Ovary (tissue), 9 donors: ENCODE results near the gene ITPR1. TPM values are rescaled to one million over a fixed set of nuclear protein-coding genes. Genes with fewer than 3 reads are reported as not detected.

Experiments used
- DNase-seq, 5 donors: peaks; one replicate each; pipeline ENCODE4 v3.0.0-alpha.2; 2019 to 2020
- H3K27ac ChIP-seq, 2 donors: fragments of 200-600 bp; one replicate each; pipeline versions ENCODE4 v1.5.1 to v1.8.0; 2019 to 2022
- H3K27me3 ChIP-seq: fragments of 200-600 bp; one replicate; pipeline ENCODE4 v1.8.0; 2022
- H3K36me3 ChIP-seq: fragments of 200-600 bp; sonication (generic); one replicate; pipeline ENCODE4 v1.5.1; 2019
- H3K4me1 ChIP-seq: one replicate; pipeline ENCODE4 v1.8.1; 2013; ENCODE audit warnings: mild to moderate bottlenecking, moderate library complexity; ENCODE audit not compliant: insufficient read depth
- H3K4me3 ChIP-seq: fragments of 200-600 bp; sonication (generic); one replicate; pipeline ENCODE4 v1.5.1; 2017
- H3K9me3 ChIP-seq, 2 donors: fragments of 200-600 bp in 1 of 2; sonication (generic) in 1 of 2; one replicate each; pipeline versions ENCODE4 v1.5.1 to v1.8.1; 2013 to 2019; ENCODE audit warnings: mild to moderate bottlenecking in 1 of 2, moderate library complexity in 1 of 2
- EP300 ChIP-seq: sonication (generic); formaldehyde crosslinking; IDR thresholded peaks from one replicate; pipeline ENCODE4 v1.6.1; 2017; ENCODE audit warnings: antibody characterized with exemption
- POLR2A ChIP-seq: fragments of 450-650 bp; IDR thresholded peaks from one replicate; pipeline ENCODE4 v1.6.1; 2017; ENCODE audit warnings: antibody characterized with exemption, mild to moderate bottlenecking, moderate library complexity
- WGBS, 3 donors: extraction: QIAGEN DNeasy Blood & Tissue Kit in 1 of 3; methylation state at CpG; one replicate each; pipeline versions ENCODE4 v1.1.5 to v1.1.7; 2013 to 2017; 5-methylcytosine and 5-hydroxymethylcytosine counted together
- intact Hi-C, 4 donors: fragments of 100-400 bp; cut with DNase I; formaldehyde crosslinking; loops; one replicate each; pipeline versions ENCODE4 v1.11.0 to v1.15.1; 2022 to 2023
- polyA plus RNA-seq, 2 donors: library from polyadenylated mRNA; stranded (reverse); fragments of 200-250 nt in 1 of 2; fragments of 350-450 nt in 1 of 2; fragmentation: Illumina TruSeq in 1 of 2; extraction: RNeasy Lipid Tissue Mini Kit (QIAGEN cat#74804) in 1 of 2; gene quantifications; one replicate each; pipeline ENCODE4 v1.2.3, GENCODE V29; 2013 to 2014
- total RNA-seq, 7 donors: library from RNA; depleted of rRNA in 2 of 7; stranded (reverse); fragments of >200 nt in 2 of 7; fragmentation: NEBNext Ultra II Directional in 3 of 7; extraction: Animal tissue kit (Norgen Biotek cat#: 25700) in 3 of 7; gene quantifications; one replicate each; pipeline versions ENCODE4 v1.1.0 to v1.2.4, GENCODE V29; 2016 to 2023
- TF ChIP-seq, protein P1 (sequence below), 3 donors: fragments of 450-650 bp in 2 of 3; fragments of 200-600 bp in 1 of 3; IDR thresholded peaks; one replicate each; pipeline versions ENCODE4 v1.5.1 to v1.8.0; 2016 to 2022; ENCODE audit warnings: antibody characterized with exemption in 3 of 3, mild to moderate bottlenecking in 1 of 3
- donor health status: DM: no; HTN: no; CAD: no; lungs with moderate emphysema.
- donor health status: DM: no; HTN: no; CAD: no.
- donor health status: Bipolar disorder and iron deficiency.
- donor health status: DM: yes; HTN: yes; CAD: no.
- donor health status: DM: no; HTN: no; CAD: no.
- donor health status: DM: yes; HTN: yes; CAD: no.

Gene ITPR1
- total and polyA plus RNA-seq, 9 donors = 59.5 to 313 (median 144) TPM

DNA sequence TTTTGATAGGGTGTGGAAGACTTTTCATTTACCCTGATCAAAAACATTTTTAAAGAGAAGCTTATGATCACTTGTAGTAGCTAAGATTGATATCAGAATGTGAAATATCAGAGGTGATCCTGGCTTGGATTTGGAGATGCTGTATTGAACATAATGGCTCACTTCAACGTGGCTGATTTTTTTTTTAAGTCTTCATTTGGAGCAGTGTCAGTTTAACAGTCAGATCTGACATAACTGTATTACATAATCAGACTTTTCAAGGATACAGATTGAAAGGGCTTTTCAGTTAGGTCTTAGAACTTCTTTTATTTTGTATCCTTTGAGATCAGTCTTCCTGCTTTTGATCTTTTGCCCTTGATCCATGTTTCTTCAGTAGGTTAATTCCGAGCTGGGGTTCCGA lies 98.5 kb downstream of the ITPR1 start:
- intact Hi-C loops = no loop called here
- peaks cover 19% of the 10 kb centered on the region for H3K4me1 ChIP-seq

DNA sequence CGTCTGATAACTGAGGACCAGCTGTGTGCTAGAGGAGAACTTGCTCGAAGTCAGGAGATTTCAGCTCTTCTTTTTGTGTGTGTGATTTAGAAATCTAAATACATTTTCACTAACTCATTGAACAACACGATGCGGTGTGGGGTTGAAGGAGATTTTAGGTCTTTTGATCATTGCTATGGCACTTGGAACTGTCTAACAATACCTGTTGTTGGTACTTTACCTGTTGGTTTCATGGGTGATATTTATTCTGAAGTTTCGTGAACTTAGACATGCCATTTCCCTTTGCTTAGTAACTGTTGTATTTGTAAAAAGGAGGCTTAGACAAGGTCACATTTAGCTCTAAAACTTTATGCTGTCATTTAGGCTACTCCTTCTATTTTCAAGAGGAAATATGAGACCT lies 99.9 kb downstream of the ITPR1 start:
- TF ChIP-seq, protein P1, sequence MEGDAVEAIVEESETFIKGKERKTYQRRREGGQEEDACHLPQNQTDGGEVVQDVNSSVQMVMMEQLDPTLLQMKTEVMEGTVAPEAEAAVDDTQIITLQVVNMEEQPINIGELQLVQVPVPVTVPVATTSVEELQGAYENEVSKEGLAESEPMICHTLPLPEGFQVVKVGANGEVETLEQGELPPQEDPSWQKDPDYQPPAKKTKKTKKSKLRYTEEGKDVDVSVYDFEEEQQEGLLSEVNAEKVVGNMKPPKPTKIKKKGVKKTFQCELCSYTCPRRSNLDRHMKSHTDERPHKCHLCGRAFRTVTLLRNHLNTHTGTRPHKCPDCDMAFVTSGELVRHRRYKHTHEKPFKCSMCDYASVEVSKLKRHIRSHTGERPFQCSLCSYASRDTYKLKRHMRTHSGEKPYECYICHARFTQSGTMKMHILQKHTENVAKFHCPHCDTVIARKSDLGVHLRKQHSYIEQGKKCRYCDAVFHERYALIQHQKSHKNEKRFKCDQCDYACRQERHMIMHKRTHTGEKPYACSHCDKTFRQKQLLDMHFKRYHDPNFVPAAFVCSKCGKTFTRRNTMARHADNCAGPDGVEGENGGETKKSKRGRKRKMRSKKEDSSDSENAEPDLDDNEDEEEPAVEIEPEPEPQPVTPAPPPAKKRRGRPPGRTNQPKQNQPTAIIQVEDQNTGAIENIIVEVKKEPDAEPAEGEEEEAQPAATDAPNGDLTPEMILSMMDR (IDR thresholded peaks at IDR 0.05) = no peak
- no peak for TF ChIP-seq POLR2A
- TF ChIP-seq EP300 = no peak
- H3K27ac ChIP-seq = no peak overlapping the region
- H3K9me3 ChIP-seq = no peaks in the 10 kb centered on the region
- peaks cover 20% of the 10 kb centered on the region for H3K4me1 ChIP-seq
- 91 to 95% (median 94%) methylated on average over 5 of the region's 5 CpGs for WGBS, 3 donors
- H3K36me3 ChIP-seq = no peaks in the 10 kb centered on the region
- H3K27me3 ChIP-seq = no peaks in the 10 kb centered on the region
- intact Hi-C loops = no loop called here
- DNase-seq = no peak
- H3K4me3 ChIP-seq = no peak overlapping the region

More for the DNA sequence above, 98.5 kb downstream of the ITPR1 start:
- 72 to 77% (median 77%) methylated on average over 3 of the region's 3 CpGs for WGBS, 3 donors
- Histone ChIP-seq H3K9me3 (no peaks in the 10 kb centered on the region), H3K36me3 (no peaks in the 10 kb centered on the region), H3K27ac (no peak overlapping the region), H3K27me3 (no peaks in the 10 kb centered on the region), H3K4me3 (no peak overlapping the region)
- no peak for DNase-seq
- TF ChIP-seq EP300 = no peak
- TF ChIP-seq, protein P1 (IDR thresholded peaks at IDR 0.05) = no peak
- TF ChIP-seq POLR2A = no peak

DNA sequence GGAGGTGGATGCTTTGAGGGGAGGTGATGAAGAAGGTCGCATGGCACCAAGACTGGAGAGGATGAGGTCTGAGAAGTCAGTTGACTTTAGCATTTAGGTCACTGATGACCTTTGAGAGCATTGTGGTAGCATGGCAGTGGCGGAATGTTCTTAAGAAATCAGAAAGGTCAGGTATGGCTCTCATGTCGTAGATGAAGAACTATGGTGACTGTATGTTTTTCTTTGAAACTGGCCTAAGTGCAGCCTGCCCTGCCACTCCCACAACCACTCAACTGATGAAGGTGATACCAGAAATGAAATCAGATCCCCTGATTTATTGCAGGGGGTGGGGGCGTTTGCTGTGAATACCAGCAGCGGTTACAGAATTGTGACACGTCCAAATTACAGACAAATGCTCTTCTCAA lies 102.6 kb downstream of the ITPR1 start:
- H3K36me3 ChIP-seq = no peaks in the 10 kb centered on the region
- intact Hi-C loops = no loop called here
- H3K27ac ChIP-seq = no peak overlapping the region
- H3K27me3 ChIP-seq = no peaks in the 10 kb centered on the region
- peaks cover 6% of the 10 kb centered on the region for H3K4me1 ChIP-seq
- 82 to 88% (median 86%) methylated on average over 6 of the region's 6 CpGs for WGBS, 3 donors
- DNase-seq = no peak
- no peaks in the 10 kb centered on the region for H3K9me3 ChIP-seq
- H3K4me3 ChIP-seq = no peak overlapping the region
- TF ChIP-seq, protein P1 (IDR thresholded peaks at IDR 0.05) = no peak
- TF ChIP-seq POLR2A = no peak
- no peak for TF ChIP-seq EP300

DNA sequence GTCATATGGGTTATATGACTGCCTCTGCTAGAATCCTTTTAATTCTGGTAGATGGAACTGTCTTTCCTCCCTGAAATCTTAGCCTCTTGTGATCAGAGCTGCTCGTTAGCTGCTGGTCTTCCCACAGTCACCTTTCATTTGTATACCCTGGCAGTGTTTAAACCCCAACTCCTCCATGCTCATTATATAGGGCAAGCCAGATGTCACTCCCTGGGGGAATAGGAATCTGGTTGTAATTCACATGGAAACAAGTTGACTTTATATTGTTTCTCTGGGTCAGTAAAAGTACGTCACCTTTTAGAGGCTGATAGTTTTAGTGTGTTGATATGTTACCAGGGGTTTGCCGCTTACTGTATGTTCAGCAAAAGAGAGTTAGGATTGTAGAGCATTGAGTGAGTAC lies 103.5 kb downstream of the ITPR1 start:
- Histone ChIP-seq H3K27me3 (no peaks in the 10 kb centered on the region), H3K36me3 (no peaks in the 10 kb centered on the region), H3K4me3 (no peak overlapping the region), H3K4me1 (peaks cover 8% of the 10 kb centered on the region), H3K9me3 (no peaks in the 10 kb centered on the region), H3K27ac (no peak overlapping the region)
- 47 to 62% (median 55%) methylated on average over 3 of the region's 3 CpGs for WGBS, 3 donors
- no peak for DNase-seq
- TF ChIP-seq, protein P1 (IDR thresholded peaks at IDR 0.05) = no peak
- TF ChIP-seq EP300 (no peak), POLR2A (no peak)
- intact Hi-C loops = no loop called here
